SK-N-SH (cell line): Measurements from ENCODE around the gene PAF1. TPM values are rescaled to one million over a fixed set of nuclear protein-coding genes. Genes with fewer than 3 reads are reported as not detected.

ENCODE experiments used
- CTCF ChIA-PET: fragments of 300-600, 350-600 bp; formaldehyde crosslinking; extraction: SDS; loops from one replicate; lab custom pipeline; 2021; lab: Yijun Ruan, JAX
- POLR2A ChIA-PET: fragments of 350-600 bp; sonication (Branson Sonifier 250); formaldehyde crosslinking; extraction: SDS; loops from one replicate; lab custom pipeline; 2020; ENCODE audit warnings: antibody characterized with exemption, inconsistent platforms; lab: Yijun Ruan, JAX
- DNase-seq: peaks from one replicate; pipeline ENCODE4 v3.0.0; 2012
- H2AFZ ChIP-seq: fragments of 200-600 bp; sonication (generic); 2 replicates; pipeline ENCODE4 v1.8.1; 2016; ENCODE audit warnings: antibody characterized with exemption, mild to moderate bottlenecking, low read depth
- H3F3A ChIP-seq: fragments of 200-600 bp; sonication (generic); replicated peaks from 2 replicates; pipeline ENCODE3; 2016; ENCODE audit warnings: antibody characterized with exemption, mild to moderate bottlenecking; ENCODE audit not compliant: insufficient read depth
- H3K27ac ChIP-seq, 2 experiments: fragments of 200-500 bp in 1 of 2; fragments of 200-600 bp in 1 of 2; sonication (Bioruptor generic) in 1 of 2; sonication (generic), shearing (Covaris generic) in 1 of 2; 2 replicates each; pipeline versions ENCODE4 v1.5.1 to v1.6.1; 2014 to 2016; ENCODE audit warnings: low read depth in 2 of 2, inconsistent platforms in 1 of 2, low read length in 1 of 2, mild to moderate bottlenecking in 1 of 2, mixed read lengths in 1 of 2
- H3K27me3 ChIP-seq: fragments of 200-600 bp; sonication (generic), shearing (Covaris generic); 2 replicates; pipeline ENCODE4 v1.6.1; 2016; ENCODE audit warnings: mixed run types; ENCODE audit not compliant: insufficient read depth
- H3K36me3 ChIP-seq, 2 experiments: fragments of 200-500 bp in 1 of 2; fragments of 200-600 bp in 1 of 2; sonication (Bioruptor generic) in 1 of 2; sonication (generic) in 1 of 2; replicated peaks in 1 of 2; 2 replicates each; pipeline versions ENCODE3 to v1.5.1; 2014 to 2016; ENCODE audit warnings: low read length in 1 of 2, mild to moderate bottlenecking in 1 of 2; ENCODE audit not compliant: insufficient read depth in 2 of 2, control insufficient read depth in 1 of 2
- H3K4me1 ChIP-seq, 2 experiments: fragments of 200-500 bp in 1 of 2; fragments of 200-600 bp in 1 of 2; sonication (Bioruptor generic) in 1 of 2; sonication (generic), shearing (Covaris generic) in 1 of 2; 2 replicates each; pipeline versions ENCODE4 v1.5.1 to v1.6.1; 2014 to 2016; ENCODE audit warnings: low read depth in 1 of 2, low read length in 1 of 2, mixed run types in 1 of 2; ENCODE audit not compliant: insufficient read depth in 2 of 2, control insufficient read depth in 1 of 2
- H3K4me2 ChIP-seq: fragments of 200-600 bp; sonication (generic), shearing (Covaris generic); 2 replicates; pipeline ENCODE4 v1.6.1; 2017; ENCODE audit warnings: mixed run types
- H3K4me3 ChIP-seq, 2 experiments: fragments of 200-500 bp in 1 of 2; fragments of 200-600 bp in 1 of 2; sonication (Bioruptor generic) in 1 of 2; sonication (generic), shearing (Covaris generic) in 1 of 2; 2 replicates each; pipeline versions ENCODE4 v1.5.1 to v1.8.1; 2014 to 2016; ENCODE audit warnings: low read depth in 2 of 2, inconsistent platforms in 1 of 2, low read length in 1 of 2, mild to moderate bottlenecking in 1 of 2, mixed read lengths in 1 of 2, moderate library complexity in 1 of 2
- H3K79me2 ChIP-seq: fragments of 200-600 bp; sonication (generic); 2 replicates; pipeline ENCODE4 v1.8.1; 2017; ENCODE audit warnings: mild to moderate bottlenecking; ENCODE audit not compliant: insufficient read depth
- H3K9ac ChIP-seq: fragments of 200-600 bp; sonication (generic); 2 replicates; pipeline ENCODE4 v1.6.1; 2017; ENCODE audit warnings: mixed run types
- H3K9me2 ChIP-seq: fragments of 200-600 bp; sonication (generic); 2 replicates; pipeline ENCODE4 v1.6.1; 2017; ENCODE audit warnings: mixed run types
- H3K9me3 ChIP-seq: fragments of 200-600 bp; sonication (generic); 2 replicates; pipeline ENCODE4 v1.6.1; 2017; ENCODE audit warnings: mixed run types, mild to moderate bottlenecking, moderate library complexity
- H4K20me1 ChIP-seq: fragments of 200-600 bp; sonication (generic); 2 replicates; pipeline ENCODE4 v1.6.1; 2017; ENCODE audit warnings: mild to moderate bottlenecking, mixed run types; ENCODE audit not compliant: insufficient read depth
- EZH2phosphoT487 ChIP-seq: fragments of 200-600 bp; sonication (generic); IDR thresholded peaks from 2 replicates; pipeline ENCODE4 v1.6.1; 2017; ENCODE audit warnings: low read depth, mixed run types, mild to moderate bottlenecking, antibody characterized with exemption, moderate library complexity, borderline replicate concordance
- FOXM1 ChIP-seq: IDR thresholded peaks from 2 replicates; pipeline ENCODE4 v1.4.0; 2012; ENCODE audit warnings: low read depth, mild to moderate bottlenecking
- GABPA ChIP-seq: IDR thresholded peaks from 2 replicates; pipeline ENCODE4 v1.4.0; 2012; ENCODE audit warnings: low read depth, mild to moderate bottlenecking
- JUND ChIP-seq: IDR thresholded peaks from 2 replicates; pipeline ENCODE4 v1.4.0; 2012
- MXI1 ChIP-seq: IDR thresholded peaks from 2 replicates; pipeline ENCODE4 v1.6.1; 2012; ENCODE audit warnings: mild to moderate bottlenecking, low read depth, low read length, improper control_type of control experiment
- NFIC ChIP-seq: IDR thresholded peaks from 2 replicates; pipeline ENCODE4 v1.4.0; 2012; ENCODE audit warnings: borderline replicate concordance
- RFX5 ChIP-seq: IDR thresholded peaks from 2 replicates; pipeline ENCODE4 v1.6.1; 2012; ENCODE audit warnings: mild to moderate bottlenecking, improper control_type of control experiment, low read length
- TAF1 ChIP-seq: IDR thresholded peaks from 2 replicates; pipeline ENCODE4 v1.6.1; 2012; ENCODE audit warnings: low read depth, mild to moderate bottlenecking, low read length, moderate library complexity, borderline replicate concordance
- TCF12 ChIP-seq: IDR thresholded peaks from 2 replicates; pipeline ENCODE4 v1.4.0; 2012
- TEAD4 ChIP-seq: IDR thresholded peaks from 2 replicates; pipeline ENCODE4 v1.4.0; 2012; ENCODE audit warnings: mild to moderate bottlenecking, borderline replicate concordance; ENCODE audit not compliant: insufficient read depth
- YY1 ChIP-seq: IDR thresholded peaks from 2 replicates; pipeline ENCODE4 v1.4.0; 2012; ENCODE audit warnings: low read depth, mild to moderate bottlenecking
- WGBS: methylation state at CpG from one replicate; pipeline ENCODE4 v1.1.6; 2017; ENCODE audit warnings: low lambda C conversion rate; 5-methylcytosine and 5-hydroxymethylcytosine counted together
- polyA plus RNA-seq, 3 experiments: library from polyadenylated mRNA; depleted of rRNA; stranded (reverse); fragments of >200 nt; gene quantifications; 2 replicates each; pipeline ENCODE4 v1.2.3, GENCODE V29; 2012
- TF ChIP-seq, protein P1 (sequence below): fragments of 150-350 bp; IDR thresholded peaks from 2 replicates; pipeline ENCODE4 v1.6.1; 2017; ENCODE audit warnings: antibody characterized with exemption, low read length, low read depth, borderline replicate concordance
- TF ChIP-seq, protein P2 (sequence below): IDR thresholded peaks from 2 replicates; pipeline ENCODE4; 2012
- TF ChIP-seq, protein P3 (sequence below): fragments of 200-600 bp; sonication (generic); IDR thresholded peaks from 2 replicates; pipeline ENCODE4 v1.6.1; 2017; ENCODE audit warnings: antibody characterized with exemption, mild to moderate bottlenecking, moderate library complexity
- TF ChIP-seq, protein P4 (sequence below): fragments of 150-350 bp; IDR thresholded peaks from 2 replicates; pipeline ENCODE4 v1.6.1; 2016; ENCODE audit warnings: mild to moderate bottlenecking, low read depth, low read length

Gene PAF1
- polyA plus RNA-seq, 1 of the 3 experiments (the other 2 are of a cell fraction): 65.3 TPM

DNA sequence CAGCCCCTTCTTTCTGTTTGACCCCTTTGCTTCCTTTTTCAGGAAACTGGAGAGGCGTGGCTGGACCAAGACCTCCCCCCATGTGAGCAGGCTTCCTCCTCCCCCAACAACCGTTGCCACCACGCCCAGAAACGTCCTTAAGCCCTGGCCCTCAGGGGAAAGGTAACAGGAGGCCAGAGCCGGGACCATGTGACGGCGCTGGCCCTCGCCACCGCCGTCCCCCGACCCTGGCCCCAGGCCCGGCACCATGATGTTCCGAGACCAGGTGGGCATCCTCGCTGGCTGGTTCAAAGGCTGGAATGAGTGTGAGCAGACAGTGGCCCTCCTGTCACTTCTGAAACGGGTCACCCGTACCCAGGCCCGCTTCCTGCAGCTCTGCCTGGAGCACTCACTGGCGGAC lies 34.3 kb downstream of the PAF1 start (continued):
- no peak for TF ChIP-seq FOXM1
- no peak for TF ChIP-seq GABPA
- no peak for TF ChIP-seq TEAD4
- TF ChIP-seq RFX5: no peak
- TF ChIP-seq, protein P1, sequence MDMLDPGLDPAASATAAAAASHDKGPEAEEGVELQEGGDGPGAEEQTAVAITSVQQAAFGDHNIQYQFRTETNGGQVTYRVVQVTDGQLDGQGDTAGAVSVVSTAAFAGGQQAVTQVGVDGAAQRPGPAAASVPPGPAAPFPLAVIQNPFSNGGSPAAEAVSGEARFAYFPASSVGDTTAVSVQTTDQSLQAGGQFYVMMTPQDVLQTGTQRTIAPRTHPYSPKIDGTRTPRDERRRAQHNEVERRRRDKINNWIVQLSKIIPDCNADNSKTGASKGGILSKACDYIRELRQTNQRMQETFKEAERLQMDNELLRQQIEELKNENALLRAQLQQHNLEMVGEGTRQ: no peak
- TF ChIP-seq JUND: no peak

DNA sequence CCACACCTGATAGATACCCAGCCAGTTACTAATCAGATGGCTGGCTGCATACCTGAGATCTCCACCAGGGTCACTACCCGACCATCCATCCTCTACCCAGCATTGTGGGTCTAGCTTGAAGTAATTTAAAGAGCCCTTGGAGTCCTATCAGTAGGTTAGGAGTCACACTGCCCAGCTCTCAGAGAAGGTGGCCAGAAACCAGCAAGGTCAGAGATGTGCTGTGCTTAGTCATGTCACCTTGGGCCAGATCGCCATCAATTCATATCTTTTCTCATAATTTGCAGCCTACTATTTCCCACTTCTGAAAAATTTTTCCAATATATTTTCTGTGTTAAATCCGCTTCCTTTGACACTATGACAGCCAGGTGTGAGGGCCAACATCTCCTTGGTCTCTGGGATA lies 34.8 kb downstream of the PAF1 start:
- Histone ChIP-seq H3K79me2 (peaks cover 29% of the 10 kb centered on the region), H3K27me3 (no peaks in the 10 kb centered on the region), H3K9ac (no peak overlapping the region), H3K4me1 (no peaks in the 10 kb centered on the region), H2AFZ (no peak overlapping the region), H4K20me1 (0 out of 2 replicates have a peak, but pooled peaks cover 11% of the 10 kb centered on the region), H3K36me3 (peaks cover 67 to 74% of the 10 kb centered on the region in 2 experiments), H3F3A (no peaks in the 10 kb centered on the region), H3K27ac (no peak overlapping the region), H3K9me3 (no peaks in the 10 kb centered on the region), H3K4me3 (no peak overlapping the region), H3K4me2 (no peak overlapping the region), H3K9me2 (no peaks in the 10 kb centered on the region)
- no peak for DNase-seq
- 95% methylated on average over 3 of the region's 3 CpGs for WGBS
- POLR2A ChIA-PET: no interaction called here
- TF ChIP-seq, protein P2, sequence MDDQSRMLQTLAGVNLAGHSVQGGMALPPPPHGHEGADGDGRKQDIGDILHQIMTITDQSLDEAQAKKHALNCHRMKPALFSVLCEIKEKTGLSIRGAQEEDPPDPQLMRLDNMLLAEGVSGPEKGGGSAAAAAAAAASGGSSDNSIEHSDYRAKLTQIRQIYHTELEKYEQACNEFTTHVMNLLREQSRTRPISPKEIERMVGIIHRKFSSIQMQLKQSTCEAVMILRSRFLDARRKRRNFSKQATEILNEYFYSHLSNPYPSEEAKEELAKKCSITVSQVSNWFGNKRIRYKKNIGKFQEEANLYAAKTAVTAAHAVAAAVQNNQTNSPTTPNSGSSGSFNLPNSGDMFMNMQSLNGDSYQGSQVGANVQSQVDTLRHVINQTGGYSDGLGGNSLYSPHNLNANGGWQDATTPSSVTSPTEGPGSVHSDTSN: no peak
- TF ChIP-seq, protein P3, sequence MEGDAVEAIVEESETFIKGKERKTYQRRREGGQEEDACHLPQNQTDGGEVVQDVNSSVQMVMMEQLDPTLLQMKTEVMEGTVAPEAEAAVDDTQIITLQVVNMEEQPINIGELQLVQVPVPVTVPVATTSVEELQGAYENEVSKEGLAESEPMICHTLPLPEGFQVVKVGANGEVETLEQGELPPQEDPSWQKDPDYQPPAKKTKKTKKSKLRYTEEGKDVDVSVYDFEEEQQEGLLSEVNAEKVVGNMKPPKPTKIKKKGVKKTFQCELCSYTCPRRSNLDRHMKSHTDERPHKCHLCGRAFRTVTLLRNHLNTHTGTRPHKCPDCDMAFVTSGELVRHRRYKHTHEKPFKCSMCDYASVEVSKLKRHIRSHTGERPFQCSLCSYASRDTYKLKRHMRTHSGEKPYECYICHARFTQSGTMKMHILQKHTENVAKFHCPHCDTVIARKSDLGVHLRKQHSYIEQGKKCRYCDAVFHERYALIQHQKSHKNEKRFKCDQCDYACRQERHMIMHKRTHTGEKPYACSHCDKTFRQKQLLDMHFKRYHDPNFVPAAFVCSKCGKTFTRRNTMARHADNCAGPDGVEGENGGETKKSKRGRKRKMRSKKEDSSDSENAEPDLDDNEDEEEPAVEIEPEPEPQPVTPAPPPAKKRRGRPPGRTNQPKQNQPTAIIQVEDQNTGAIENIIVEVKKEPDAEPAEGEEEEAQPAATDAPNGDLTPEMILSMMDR: no peak
- TF ChIP-seq, protein P4, sequence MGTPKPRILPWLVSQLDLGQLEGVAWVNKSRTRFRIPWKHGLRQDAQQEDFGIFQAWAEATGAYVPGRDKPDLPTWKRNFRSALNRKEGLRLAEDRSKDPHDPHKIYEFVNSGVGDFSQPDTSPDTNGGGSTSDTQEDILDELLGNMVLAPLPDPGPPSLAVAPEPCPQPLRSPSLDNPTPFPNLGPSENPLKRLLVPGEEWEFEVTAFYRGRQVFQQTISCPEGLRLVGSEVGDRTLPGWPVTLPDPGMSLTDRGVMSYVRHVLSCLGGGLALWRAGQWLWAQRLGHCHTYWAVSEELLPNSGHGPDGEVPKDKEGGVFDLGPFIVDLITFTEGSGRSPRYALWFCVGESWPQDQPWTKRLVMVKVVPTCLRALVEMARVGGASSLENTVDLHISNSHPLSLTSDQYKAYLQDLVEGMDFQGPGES: no peak
- TF ChIP-seq TAF1 (no peak), NFIC (no peak), FOXM1 (no peak), YY1 (no peak), MXI1 (no peak), TCF12 (no peak), EZH2phosphoT487 (no peak)
- TF ChIP-seq, protein P1: no peak
- CTCF ChIA-PET: interaction anchor here (1.3 kb wide), 1 partner anchor 42 kb away, joined by 5 read pairs; no protein-coding TSS in a partner anchor
